Fibroblast of skin of abdomen (primary cell): ENCODE results near the gene NAV2.
A peak's percentile ranks its signal among the peaks of the same experiment; 100 is the strongest.

Experiments
- DNase-seq: peaks from one replicate; pipeline ENCODE4 v3.0.0-alpha.2; 2013

Gene NAV2

DNA sequence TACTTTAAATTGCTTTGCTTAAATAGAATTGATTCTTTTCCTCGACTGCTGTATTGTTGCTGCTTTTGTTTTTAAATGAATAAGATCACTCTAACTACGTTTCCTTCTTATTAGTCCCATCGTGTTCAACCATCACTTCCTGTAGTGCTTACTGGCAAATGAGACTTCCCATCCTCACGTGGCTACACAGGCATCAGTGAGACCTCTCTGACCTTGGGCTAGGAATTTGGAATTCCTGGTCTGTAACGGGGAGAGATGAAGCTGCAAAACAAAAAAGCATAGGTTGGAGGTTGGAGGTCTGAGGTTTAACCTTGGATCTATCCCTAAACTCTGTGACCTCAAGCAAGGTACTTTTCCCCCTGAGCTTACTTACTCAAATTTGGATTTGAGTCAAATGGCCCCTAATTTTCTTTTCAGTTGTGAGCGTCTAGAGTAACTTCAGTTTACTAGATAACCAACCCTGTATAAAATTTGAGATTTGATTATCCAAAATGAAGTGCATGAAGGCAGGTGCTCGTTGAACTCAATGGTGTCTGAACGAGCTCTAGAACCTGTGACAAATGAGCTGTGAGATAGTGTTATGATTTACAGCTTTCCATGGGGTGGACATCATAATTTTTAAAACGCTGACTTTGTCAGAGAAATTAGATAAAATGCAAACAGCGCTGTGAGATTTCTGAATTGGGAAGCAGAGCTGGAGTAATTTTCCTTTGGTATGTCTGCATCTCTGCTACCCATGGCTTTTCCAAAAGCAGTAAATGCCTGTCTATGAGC, 296.4 kb downstream of the NAV2 start:
- DNase-seq: no peak

GRCh38 chr11:20010156-20010850, 297.7 kb downstream of the NAV2 start:
- DNase-seq: no peak

- no peak for DNase-seq
These were observed 298.2 kb downstream of the NAV2 start for GRCh38 chr11:20010851-20011225.

DNA sequence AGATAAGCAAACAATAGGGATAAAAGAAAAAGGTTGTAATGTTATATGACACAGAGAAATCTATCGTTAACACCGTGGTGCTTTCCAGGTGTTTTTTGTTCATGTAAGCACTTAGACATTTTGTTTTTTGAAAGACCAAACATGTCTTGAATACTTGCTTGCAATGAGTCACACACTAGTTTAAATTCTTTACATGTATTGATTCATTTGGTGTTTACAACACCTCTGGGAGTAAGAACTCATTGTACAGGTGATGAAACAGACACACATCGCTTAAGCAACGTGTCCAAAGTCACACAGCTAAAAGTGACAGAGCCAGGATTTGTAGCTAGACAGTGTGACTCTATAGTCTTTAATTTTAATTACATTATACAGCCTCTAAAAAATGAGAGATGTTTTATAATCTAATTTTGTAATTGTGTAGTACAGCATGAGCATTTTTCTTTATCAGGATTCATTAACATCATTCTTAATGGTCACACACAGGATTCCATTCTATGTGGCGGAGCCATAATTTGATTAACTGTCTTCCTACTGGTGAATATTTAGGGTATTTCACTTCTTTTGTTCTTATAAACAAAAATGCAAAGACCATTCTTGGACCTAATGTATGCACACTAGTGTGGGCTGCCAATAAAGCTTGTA, 298.8 kb downstream of the NAV2 start:
- DNase-seq: no peak

DNA sequence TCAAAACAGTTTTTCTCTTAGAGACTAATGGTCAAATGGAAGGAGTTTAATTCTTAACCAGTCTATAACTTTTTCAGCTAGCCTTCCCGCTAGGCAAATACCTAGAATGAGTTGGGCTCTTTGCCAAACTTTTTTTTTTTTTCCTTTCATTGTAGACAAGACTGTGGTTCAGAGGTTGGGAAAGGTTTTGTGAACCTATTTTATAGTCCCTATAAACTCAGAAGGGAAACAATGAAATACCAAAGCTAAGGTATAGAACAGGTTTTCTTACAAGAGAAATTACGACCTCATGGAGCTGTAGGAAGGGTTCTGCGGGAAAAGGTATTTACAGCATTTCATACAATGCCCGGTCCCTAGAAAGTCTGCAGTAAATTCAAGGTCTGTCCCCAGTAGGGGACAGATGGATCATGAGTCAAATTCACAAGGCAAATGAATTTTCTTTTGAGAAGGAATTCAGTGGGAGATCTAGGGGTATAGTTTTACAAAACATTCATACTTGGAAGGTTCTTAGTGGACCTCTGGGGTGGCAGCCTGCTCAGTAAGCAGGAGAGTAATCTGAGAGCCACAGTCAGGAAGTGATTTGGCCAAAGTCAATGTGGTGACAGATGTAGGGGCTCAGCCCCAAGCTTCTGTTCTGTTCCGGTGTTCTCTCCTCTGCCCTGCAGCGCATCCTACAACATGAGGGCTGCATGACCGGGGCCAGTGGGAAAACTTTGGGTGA, 300.9 kb downstream of the NAV2 start:
- no peak for DNase-seq

GRCh38 chr11:20014067-20014402, 301.4 kb downstream of the NAV2 start:
- DNase-seq: no peak

GRCh38 chr11:20015101-20015500, 302.5 kb downstream of the NAV2 start:
- DNase-seq: peak; percentile 37

GRCh38 chr11:20015529-20016427, 303.1 kb downstream of the NAV2 start:
- DNase-seq: no peak

GRCh38 chr11:20016526-20016925, 303.9 kb downstream of the NAV2 start:
- no peak for DNase-seq

DNA sequence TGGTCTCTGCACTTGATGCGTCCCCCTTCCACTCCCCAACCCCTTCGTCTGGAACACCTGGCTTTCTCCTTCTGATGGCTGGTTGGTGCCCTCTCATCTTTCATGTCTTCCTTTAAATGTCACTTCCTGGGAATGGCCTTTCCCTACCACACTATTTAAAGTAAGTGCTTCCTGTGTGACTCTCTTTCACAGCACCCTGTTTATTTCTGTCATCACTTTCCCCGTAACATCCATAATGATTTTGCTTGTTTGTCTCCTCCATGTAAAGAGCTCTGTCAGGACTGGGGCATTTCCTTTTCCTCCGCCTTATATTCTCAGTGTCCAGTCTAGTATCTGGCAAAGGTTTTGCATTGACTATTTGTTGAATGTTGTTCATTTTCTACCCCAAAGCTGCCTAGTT, 304.7 kb downstream of the NAV2 start:
- no peak for DNase-seq

DNA sequence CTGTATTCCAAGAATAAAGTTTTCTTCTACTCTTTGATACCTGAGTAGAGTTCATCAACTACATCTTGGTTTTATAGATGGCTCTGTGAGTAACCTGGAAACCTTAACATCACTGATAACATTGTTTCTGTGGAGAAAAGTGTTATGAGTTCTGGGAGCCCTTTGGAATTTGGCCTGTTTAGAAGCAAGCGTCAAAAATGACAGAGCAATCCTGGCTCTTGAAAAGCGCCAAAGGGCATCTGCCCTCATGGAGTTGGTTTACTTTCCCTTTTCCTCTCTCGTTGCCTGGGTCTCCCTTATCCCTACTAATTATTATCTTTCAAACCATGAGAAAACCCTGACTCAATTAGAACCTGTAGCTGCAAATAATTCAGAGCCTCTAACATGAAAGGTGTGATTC, 307.6 kb downstream of the NAV2 start:
- no peak for DNase-seq

GRCh38 chr11:20020716-20021115, 308.1 kb downstream of the NAV2 start:
- DNase-seq: no peak

DNA sequence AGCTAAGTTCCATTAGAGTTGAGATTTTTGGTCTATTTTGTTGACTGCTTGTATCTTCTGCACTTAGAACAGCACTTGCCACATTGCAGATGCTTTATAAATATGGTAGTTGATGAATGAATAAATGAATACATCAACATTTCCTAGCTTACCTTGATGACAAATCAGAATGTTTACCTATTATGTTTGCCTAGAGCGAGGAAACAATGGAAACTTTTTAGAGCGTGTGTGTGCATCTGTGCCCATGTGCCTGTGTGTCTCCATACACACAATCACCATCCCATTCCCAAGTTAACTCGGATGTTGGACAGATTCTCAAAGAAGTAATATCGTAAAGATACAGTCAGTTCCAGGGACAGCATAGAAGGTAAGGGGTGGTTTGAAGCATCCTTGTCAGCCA, 308.6 kb downstream of the NAV2 start:
- no peak for DNase-seq

- DNase-seq: no peak
These were observed 309.2 kb downstream of the NAV2 start for GRCh38 chr11:20021771-20022362.

DNA sequence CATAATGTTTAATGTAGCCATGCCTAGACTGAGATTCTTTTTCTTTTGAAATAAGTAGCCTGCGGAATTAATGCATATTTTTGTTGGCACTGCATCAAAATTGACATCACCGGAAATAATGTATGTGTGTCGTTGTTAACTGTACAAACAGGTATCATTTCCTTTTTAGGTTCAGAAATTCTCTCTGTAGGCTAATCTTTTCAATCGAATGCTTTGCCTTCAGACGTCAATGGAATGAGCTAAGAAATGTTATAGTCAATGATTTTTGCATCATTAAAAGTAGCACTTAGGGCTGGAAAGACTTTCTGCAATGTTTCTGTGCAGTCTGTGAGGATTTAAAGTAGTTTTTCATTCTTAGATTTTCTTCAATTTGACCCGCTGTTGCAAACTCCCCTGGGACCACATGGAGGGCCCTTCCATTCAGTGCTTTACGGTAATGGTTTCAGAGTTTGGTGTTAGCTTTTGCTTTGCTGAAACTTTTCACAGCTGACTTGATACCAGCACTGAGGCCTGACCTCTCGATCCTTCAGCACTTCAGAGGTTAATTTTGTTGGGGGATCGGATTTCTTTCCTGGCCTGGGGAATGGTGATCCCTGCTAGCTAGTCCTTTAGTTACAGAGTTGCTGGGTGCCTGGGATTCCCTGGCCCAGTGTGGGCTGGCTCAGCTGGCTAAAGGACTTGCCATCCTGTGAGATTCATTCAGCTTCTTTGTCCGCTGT, 309.9 kb downstream of the NAV2 start:
- peak; percentile 57 for DNase-seq

- DNase-seq: no peak
These were observed 310.4 kb downstream of the NAV2 start for GRCh38 chr11:20023082-20023426.

GRCh38 chr11:20024172-20024935, 311.7 kb downstream of the NAV2 start:
- DNase-seq: no peak

- no peak for DNase-seq
These were observed 312.7 kb downstream of the NAV2 start for GRCh38 chr11:20025332-20025840.

- no peak for DNase-seq
These were observed 314.3 kb downstream of the NAV2 start for GRCh38 chr11:20026629-20027555.
